Testis (tissue), 2 donors: Measurements from ENCODE around the gene KCTD1.

Experiments used
- CTCF ChIP-seq, 3 experiments: fragments of 450-650 bp in 2 of 3; fragments of 200-600 bp in 1 of 3; sonication (generic) in 1 of 3; IDR thresholded peaks; one replicate each; pipeline ENCODE4 v1.5.1; 2016 to 2019; ENCODE audit warnings: antibody characterized with exemption in 3 of 3, mild to moderate bottlenecking in 2 of 3, moderate library complexity in 1 of 3
- POLR2A ChIP-seq: fragments of 450-650 bp; IDR thresholded peaks from one replicate; pipeline ENCODE4 v1.6.1; 2017; ENCODE audit warnings: antibody characterized with exemption, mild to moderate bottlenecking, moderate library complexity

- no peak for TF ChIP-seq POLR2A
- no peak for TF ChIP-seq CTCF (IDR thresholded peaks at IDR 0.05)
These were observed 88.5 kb downstream of the KCTD1 start for GRCh38 chr18:26459884-26460283.
